CD4-positive, CD25-positive, alpha-beta regulatory T cell (primary cell): Measurements from ENCODE around the gene MAPT. TPM values are rescaled to one million over a fixed set of nuclear protein-coding genes. Genes with fewer than 3 reads are reported as not detected.

Experiments used
- ATAC-seq, 2 donors: fragments of 150-1000 bp; cut with Tn5 transposase; one replicate each; pipeline ENCODE4 v1.10.0; 2021; ENCODE audit warnings: low read depth in 2 of 2, moderate number of reproducible peaks in 2 of 2, moderate library complexity in 1 of 2
- DNase-seq, 3 donors: peaks; one replicate each; pipeline versions ENCODE4 v3.0.0 to v3.0.0-alpha.2; 2012 to 2022; ENCODE audit warnings: mixed read lengths in 1 of 3
- H3K27ac ChIP-seq: one replicate; pipeline ENCODE4 v1.7.0; 2013; ENCODE audit warnings: mild to moderate bottlenecking, low read length; ENCODE audit not compliant: insufficient read depth, poor library complexity, severe bottlenecking
- H3K27me3 ChIP-seq: one replicate; pipeline ENCODE4 v1.7.0; 2013; ENCODE audit warnings: low read length; ENCODE audit not compliant: control insufficient read depth, insufficient read depth
- H3K36me3 ChIP-seq: one replicate; pipeline ENCODE4 v1.7.0; 2013; ENCODE audit warnings: mild to moderate bottlenecking, low read length, moderate library complexity; ENCODE audit not compliant: control insufficient read depth, insufficient read depth
- H3K4me1 ChIP-seq: 2 replicates; pipeline ENCODE4 v1.7.0; 2013; ENCODE audit warnings: mild to moderate bottlenecking, low read length; ENCODE audit not compliant: insufficient read depth, control insufficient read depth, poor library complexity, severe bottlenecking
- H3K4me3 ChIP-seq: one replicate; pipeline ENCODE4 v1.7.0; 2013; ENCODE audit warnings: low read depth, mild to moderate bottlenecking, low read length, moderate library complexity
- H3K9me3 ChIP-seq, 2 experiments: 1 replicate in 1 of 2; 2 replicates in 1 of 2; pipeline ENCODE4 v1.7.0; 2013; ENCODE audit warnings: low read length in 2 of 2, mild to moderate bottlenecking in 1 of 2, moderate library complexity in 1 of 2; ENCODE audit not compliant: control insufficient read depth in 2 of 2
- H3K27ac Mint-ChIP-seq, 3 donors: one replicate each; pipeline ENCODE4 v1.8.0; 2020 to 2022; ENCODE audit warnings: mild to moderate bottlenecking in 3 of 3, mixed read lengths in 3 of 3, moderate library complexity in 2 of 3
- H3K27me3 Mint-ChIP-seq: one replicate; pipeline ENCODE4 v1.8.0; 2022; ENCODE audit warnings: mild to moderate bottlenecking, mixed read lengths
- H3K36me3 Mint-ChIP-seq: one replicate; pipeline ENCODE4 v1.8.0; 2020; ENCODE audit warnings: mixed read lengths
- H3K4me1 Mint-ChIP-seq, 4 donors: one replicate each; pipeline ENCODE4 v1.8.0; 2020 to 2022; ENCODE audit warnings: mixed read lengths in 4 of 4, mild to moderate bottlenecking in 1 of 4
- H3K4me3 Mint-ChIP-seq, 4 donors: one replicate each; pipeline ENCODE4 v1.8.0; 2020 to 2022; ENCODE audit warnings: mild to moderate bottlenecking in 4 of 4, mixed read lengths in 4 of 4, moderate library complexity in 3 of 4
- H3K9me3 Mint-ChIP-seq, 7 donors: one replicate each; pipeline ENCODE4 v1.8.0; 2020 to 2022; ENCODE audit warnings: mixed read lengths in 7 of 7, mild to moderate bottlenecking in 3 of 7, moderate library complexity in 2 of 7
- polyA plus RNA-seq, 4 donors: library from polyadenylated mRNA; unstranded; fragments of 300-500 nt; fragmentation: Illumina TruSeq; gene quantifications; one replicate each; pipeline ENCODE4 v1.2.3, GENCODE V29; 2021
- total RNA-seq: library from RNA; stranded (reverse); gene quantifications from one replicate; pipeline ENCODE4 v1.2.3, GENCODE V29; 2022

MAPT gene
- total and polyA plus RNA-seq, 5 donors from 2014 or later = 0.05 to 0.69 (median 0.16) TPM; not detected in 2

DNA sequence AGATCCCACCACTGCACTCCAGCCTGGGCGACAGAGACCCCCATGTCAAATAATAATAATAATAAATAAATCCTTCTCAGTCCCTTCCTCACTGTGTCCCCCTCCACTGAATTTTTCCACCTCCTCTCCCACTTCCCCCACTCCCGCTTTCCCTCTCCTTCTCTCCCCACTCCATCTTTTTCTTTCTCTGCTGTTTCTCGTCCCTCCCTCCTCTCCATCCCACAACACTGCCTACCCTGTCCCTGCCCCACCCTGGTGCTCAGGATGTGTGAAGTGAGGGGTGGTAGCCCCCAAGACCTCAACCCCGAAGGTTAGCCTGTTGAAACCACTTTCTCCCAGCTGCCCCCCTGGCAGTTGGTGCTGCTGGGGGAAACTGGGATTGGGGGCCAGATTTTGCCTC is 70.3 kb downstream of the MAPT start:
- Mint-ChIP-seq H3K27ac (no peak overlapping the region), H3K4me1 (no peaks in the 10 kb centered on the region)

DNA sequence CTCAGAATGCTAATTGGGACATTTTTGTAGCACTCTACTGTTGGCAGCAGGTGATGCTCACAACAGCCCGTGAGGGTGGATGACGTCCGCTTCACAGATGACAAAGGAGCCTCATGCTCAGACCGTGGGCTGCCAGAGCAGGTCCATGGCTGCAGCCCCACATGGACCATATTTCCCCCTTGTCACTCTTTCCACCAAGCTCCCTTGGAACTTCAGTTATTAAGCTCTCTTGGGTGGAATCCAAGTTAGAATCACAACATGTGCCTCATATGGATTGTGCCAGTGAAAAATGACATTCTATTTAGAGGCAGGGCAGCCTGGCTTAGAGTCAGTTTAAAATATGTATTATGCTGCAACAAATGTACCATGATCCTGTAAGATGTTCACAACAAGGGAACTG is 71.5 kb downstream of the MAPT start:
- peaks cover 0 to 3% (median 0%) of the 10 kb centered on the region in 7 donors for H3K9me3 Mint-ChIP-seq
- Histone ChIP-seq H3K4me1 (no peaks in the 10 kb centered on the region), H3K36me3 (no peaks in the 10 kb centered on the region), H3K4me3 (no peak overlapping the region), H3K27me3 (peaks cover 6% of the 10 kb centered on the region), H3K27ac (no peak overlapping the region), H3K9me3 (no peaks in the 10 kb centered on the region)
- no peaks in the 10 kb centered on the region for H3K4me1 Mint-ChIP-seq
- peaks cover 5% of the 10 kb centered on the region for H3K36me3 Mint-ChIP-seq
- DNase-seq (no peak), ATAC-seq (no peak)
- H3K27ac Mint-ChIP-seq = no peak overlapping the region
- no peak overlapping the region for H3K4me3 Mint-ChIP-seq
- H3K27me3 Mint-ChIP-seq = peaks cover 27% of the 10 kb centered on the region

More for the DNA sequence above, 70.3 kb downstream of the MAPT start:
- ATAC-seq (no peak), DNase-seq (no peak)
- Mint-ChIP-seq H3K4me3 (no peak overlapping the region), H3K36me3 (peaks cover 1% of the 10 kb centered on the region), H3K9me3 (peaks cover 0 to 1% (median 0%) of the 10 kb centered on the region in 7 donors), H3K27me3 (peaks cover 27% of the 10 kb centered on the region)
- Histone ChIP-seq H3K4me3 (no peak overlapping the region), H3K9me3 (no peaks in the 10 kb centered on the region), H3K36me3 (no peaks in the 10 kb centered on the region), H3K27me3 (peaks cover 5% of the 10 kb centered on the region), H3K4me1 (no peaks in the 10 kb centered on the region), H3K27ac (no peak overlapping the region)

DNA sequence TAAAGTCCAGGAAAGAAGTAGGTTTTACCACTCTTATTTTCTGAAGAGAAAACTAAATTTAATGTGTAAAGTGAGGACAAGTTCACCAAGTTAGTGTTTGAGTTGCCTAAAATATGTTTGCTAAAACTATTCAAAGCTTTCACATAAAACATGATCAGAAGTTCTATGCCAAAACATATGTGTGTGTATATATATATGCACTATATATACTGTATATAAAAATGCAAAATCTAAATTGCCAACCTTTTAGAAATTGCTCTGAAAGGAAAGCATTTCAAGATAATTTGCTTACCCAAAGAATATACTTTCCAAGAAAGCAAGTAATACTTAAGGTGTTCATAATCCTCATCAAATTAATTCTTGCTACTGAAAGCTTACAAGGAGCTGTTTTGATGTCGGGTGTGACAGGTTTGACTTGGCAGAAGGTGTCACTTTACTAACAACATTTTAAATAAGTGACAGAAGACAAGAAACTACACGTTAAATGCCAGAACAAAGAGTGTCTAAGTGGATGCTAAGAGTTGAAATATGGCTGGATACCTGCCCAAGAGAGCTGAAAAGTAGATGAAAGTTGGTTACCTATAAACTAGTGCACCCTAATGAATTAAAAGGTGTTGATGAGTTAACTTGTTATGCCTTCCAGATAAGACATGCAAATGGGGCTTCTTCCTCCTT is 72.4 kb downstream of the MAPT start:
- H3K27ac Mint-ChIP-seq = no peak overlapping the region
- no peaks in the 10 kb centered on the region for H3K4me1 Mint-ChIP-seq
- Histone ChIP-seq H3K9me3 (no peaks in the 10 kb centered on the region), H3K27me3 (peaks cover 6% of the 10 kb centered on the region), H3K4me1 (no peaks in the 10 kb centered on the region), H3K27ac (no peak overlapping the region), H3K36me3 (no peaks in the 10 kb centered on the region), H3K4me3 (no peak overlapping the region)
- DNase-seq = no peak
- H3K27me3 Mint-ChIP-seq = peaks cover 27% of the 10 kb centered on the region
- no peak for ATAC-seq
- peaks cover 5% of the 10 kb centered on the region for H3K36me3 Mint-ChIP-seq
- peaks cover 0 to 3% (median 0%) of the 10 kb centered on the region in 7 donors for H3K9me3 Mint-ChIP-seq
- no peak overlapping the region for H3K4me3 Mint-ChIP-seq

DNA sequence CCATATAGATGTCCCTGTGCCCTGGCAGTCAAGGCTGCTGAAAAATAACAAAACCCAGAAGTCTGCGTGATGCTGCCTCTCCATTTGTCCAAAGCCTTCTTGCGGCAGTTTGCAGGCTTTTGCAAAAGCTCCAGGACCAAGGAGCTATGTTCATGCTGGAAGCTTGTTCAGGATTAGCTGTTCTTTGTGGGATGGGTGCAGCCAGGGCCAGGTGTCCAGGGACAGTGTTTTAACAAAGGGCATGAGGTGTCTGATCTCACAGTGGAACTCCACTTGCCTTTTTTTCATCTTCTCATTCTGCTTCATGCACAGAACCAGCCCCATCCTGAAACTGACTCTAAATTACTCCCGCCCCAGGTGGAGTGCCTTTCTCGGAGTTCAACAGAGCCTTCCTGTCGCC is 73.0 kb downstream of the MAPT start:
- H3K4me1 ChIP-seq = no peaks in the 10 kb centered on the region
- peaks cover 0 to 3% (median 2%) of the 10 kb centered on the region in 7 donors for H3K9me3 Mint-ChIP-seq
- no peak overlapping the region for H3K4me3 ChIP-seq
- H3K27me3 ChIP-seq = peaks cover 6% of the 10 kb centered on the region
- no peak overlapping the region for H3K27ac ChIP-seq
- H3K36me3 Mint-ChIP-seq = peaks cover 5% of the 10 kb centered on the region
- H3K4me1 Mint-ChIP-seq = no peaks in the 10 kb centered on the region
- no peaks in the 10 kb centered on the region for H3K9me3 ChIP-seq
- H3K27me3 Mint-ChIP-seq = peaks cover 27% of the 10 kb centered on the region
- H3K27ac Mint-ChIP-seq = no peak overlapping the region
- no peak for ATAC-seq
- no peak overlapping the region for H3K4me3 Mint-ChIP-seq
- H3K36me3 ChIP-seq = no peaks in the 10 kb centered on the region
- DNase-seq = no peak

DNA sequence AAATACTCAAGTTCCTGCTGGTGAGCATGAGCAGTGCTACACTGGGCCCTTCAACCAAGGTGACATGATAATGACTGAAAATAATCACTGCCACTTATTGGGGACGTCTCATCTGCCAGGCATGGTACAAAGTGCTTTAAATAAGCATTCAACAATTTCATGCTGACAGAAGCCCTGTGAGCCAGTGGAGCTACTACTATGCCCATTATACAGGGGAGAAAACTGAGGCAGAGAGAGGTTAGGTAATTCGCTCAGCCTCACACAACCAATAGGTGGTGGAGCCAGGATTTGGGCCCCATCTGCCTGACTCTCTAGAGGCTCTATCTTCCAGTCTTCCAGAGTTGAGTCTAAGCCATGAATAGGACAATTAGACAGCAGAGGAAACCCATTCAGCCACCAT is 74.4 kb downstream of the MAPT start:
- Mint-ChIP-seq H3K4me1 (no peaks in the 10 kb centered on the region), H3K27ac (no peak overlapping the region), H3K9me3 (peaks cover 0 to 6% (median 2%) of the 10 kb centered on the region in 7 donors), H3K27me3 (peaks cover 23% of the 10 kb centered on the region), H3K4me3 (no peak overlapping the region), H3K36me3 (peaks cover 5% of the 10 kb centered on the region)
- Histone ChIP-seq H3K9me3 (no peaks in the 10 kb centered on the region), H3K4me1 (no peaks in the 10 kb centered on the region), H3K4me3 (no peak overlapping the region), H3K36me3 (no peaks in the 10 kb centered on the region), H3K27me3 (peaks cover 6% of the 10 kb centered on the region), H3K27ac (no peak overlapping the region)
- DNase-seq (no peak), ATAC-seq (no peak)

DNA sequence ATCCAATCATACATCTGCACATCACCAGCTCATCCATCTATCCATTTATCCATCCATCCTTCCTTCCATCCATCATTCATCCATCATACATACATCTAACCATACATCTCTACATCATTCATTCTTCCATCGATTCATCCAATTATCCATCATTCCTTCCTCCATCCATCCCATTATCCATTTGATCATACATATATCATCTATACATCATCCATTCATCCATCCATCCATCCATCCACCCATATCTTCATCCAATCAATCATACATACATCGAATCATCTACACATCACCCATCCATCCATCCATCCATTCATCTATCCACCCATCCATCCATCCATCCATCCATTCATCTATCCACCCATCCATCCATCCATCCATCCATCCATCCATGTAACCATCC is 75.4 kb downstream of the MAPT start:
- no peak overlapping the region for H3K4me3 Mint-ChIP-seq
- no peaks in the 10 kb centered on the region for H3K4me1 Mint-ChIP-seq
- DNase-seq (no peak), ATAC-seq (no peak)
- H3K36me3 Mint-ChIP-seq = peaks cover 5% of the 10 kb centered on the region
- H3K9me3 ChIP-seq = no peaks in the 10 kb centered on the region
- H3K4me3 ChIP-seq = no peak overlapping the region
- no peaks in the 10 kb centered on the region for H3K36me3 ChIP-seq
- peaks cover 0 to 6% (median 2%) of the 10 kb centered on the region in 7 donors for H3K9me3 Mint-ChIP-seq
- H3K27ac Mint-ChIP-seq = no peak overlapping the region
- no peak overlapping the region for H3K27ac ChIP-seq
- H3K4me1 ChIP-seq = no peaks in the 10 kb centered on the region
- peaks cover 6% of the 10 kb centered on the region for H3K27me3 ChIP-seq
- peaks cover 20% of the 10 kb centered on the region for H3K27me3 Mint-ChIP-seq

DNA sequence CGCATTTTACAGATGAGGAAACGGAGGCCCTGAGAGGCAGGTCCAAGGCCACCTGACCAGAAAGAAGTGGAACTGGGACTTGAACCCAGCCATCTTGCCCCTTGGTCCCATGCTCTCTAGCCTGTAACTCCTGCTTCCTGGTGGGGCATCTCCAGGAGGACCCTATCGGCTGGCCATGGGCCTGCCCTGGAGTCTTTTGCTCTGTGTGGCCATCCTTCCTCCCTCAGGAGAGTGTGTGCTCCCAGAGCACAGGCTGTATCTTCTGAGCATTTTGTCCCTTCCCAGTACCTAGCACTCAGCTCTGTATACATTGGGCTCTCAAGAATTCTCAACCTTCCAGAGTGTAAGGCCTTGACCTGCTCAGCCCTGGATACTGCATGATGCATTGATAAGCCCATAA is 76.3 kb downstream of the MAPT start:
- H3K9me3 Mint-ChIP-seq = peaks cover 0 to 6% (median 2%) of the 10 kb centered on the region in 7 donors
- H3K36me3 Mint-ChIP-seq = peaks cover 5% of the 10 kb centered on the region
- no peaks in the 10 kb centered on the region for H3K4me1 Mint-ChIP-seq

DNA sequence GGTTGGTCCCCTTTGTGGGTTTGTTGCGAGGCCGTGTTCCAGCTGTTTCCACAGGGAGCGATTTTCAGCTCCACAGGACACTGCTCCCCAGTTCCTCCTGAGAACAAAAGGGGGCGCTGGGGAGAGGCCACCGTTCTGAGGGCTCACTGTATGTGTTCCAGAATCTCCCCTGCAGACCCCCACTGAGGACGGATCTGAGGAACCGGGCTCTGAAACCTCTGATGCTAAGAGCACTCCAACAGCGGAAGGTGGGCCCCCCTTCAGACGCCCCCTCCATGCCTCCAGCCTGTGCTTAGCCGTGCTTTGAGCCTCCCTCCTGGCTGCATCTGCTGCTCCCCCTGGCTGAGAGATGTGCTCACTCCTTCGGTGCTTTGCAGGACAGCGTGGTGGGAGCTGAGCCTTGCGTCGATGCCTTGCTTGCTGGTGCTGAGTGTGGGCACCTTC is 77.4 kb downstream of the MAPT start:
- peaks cover 0 to 6% (median 2%) of the 10 kb centered on the region in 7 donors for H3K9me3 Mint-ChIP-seq
- peaks cover 5% of the 10 kb centered on the region for H3K36me3 Mint-ChIP-seq
- ATAC-seq = no peak
- H3K27ac Mint-ChIP-seq = no peak overlapping the region
- DNase-seq = no peak
- Histone ChIP-seq H3K4me3 (no peak overlapping the region), H3K27ac (no peak overlapping the region), H3K27me3 (peaks cover 6% of the 10 kb centered on the region), H3K9me3 (no peaks in the 10 kb centered on the region), H3K4me1 (no peaks in the 10 kb centered on the region), H3K36me3 (no peaks in the 10 kb centered on the region)
- H3K27me3 Mint-ChIP-seq = peaks cover 11% of the 10 kb centered on the region
- no peak overlapping the region for H3K4me3 Mint-ChIP-seq
- H3K4me1 Mint-ChIP-seq = no peaks in the 10 kb centered on the region

More for the DNA sequence above, 76.3 kb downstream of the MAPT start:
- no peak overlapping the region for H3K27ac Mint-ChIP-seq
- Histone ChIP-seq H3K27ac (no peak overlapping the region), H3K27me3 (peaks cover 6% of the 10 kb centered on the region), H3K9me3 (no peaks in the 10 kb centered on the region), H3K4me1 (no peaks in the 10 kb centered on the region), H3K36me3 (no peaks in the 10 kb centered on the region), H3K4me3 (no peak overlapping the region)
- peaks cover 17% of the 10 kb centered on the region for H3K27me3 Mint-ChIP-seq
- ATAC-seq (no peak), DNase-seq (no peak)
- no peak overlapping the region for H3K4me3 Mint-ChIP-seq
